Activated CD8-positive, alpha-beta memory T cell treated with anti-CD3 and anti-CD28 coated beads, Interleukin-2, amount 50 U/mL, for 24 hours (primary cell): ENCODE measurements around the gene GNRH2.
"Not testable (repeated sequence)": the region's sequence is repeated elsewhere in the genome, so short reads cannot be mapped to it uniquely, and the experiment has no call there.

Source experiments
- DNase-seq: peaks from one replicate; pipeline ENCODE4 v3.0.0-alpha.2; 2020; ENCODE audit errors: extremely low read depth

Gene GNRH2

DNA sequence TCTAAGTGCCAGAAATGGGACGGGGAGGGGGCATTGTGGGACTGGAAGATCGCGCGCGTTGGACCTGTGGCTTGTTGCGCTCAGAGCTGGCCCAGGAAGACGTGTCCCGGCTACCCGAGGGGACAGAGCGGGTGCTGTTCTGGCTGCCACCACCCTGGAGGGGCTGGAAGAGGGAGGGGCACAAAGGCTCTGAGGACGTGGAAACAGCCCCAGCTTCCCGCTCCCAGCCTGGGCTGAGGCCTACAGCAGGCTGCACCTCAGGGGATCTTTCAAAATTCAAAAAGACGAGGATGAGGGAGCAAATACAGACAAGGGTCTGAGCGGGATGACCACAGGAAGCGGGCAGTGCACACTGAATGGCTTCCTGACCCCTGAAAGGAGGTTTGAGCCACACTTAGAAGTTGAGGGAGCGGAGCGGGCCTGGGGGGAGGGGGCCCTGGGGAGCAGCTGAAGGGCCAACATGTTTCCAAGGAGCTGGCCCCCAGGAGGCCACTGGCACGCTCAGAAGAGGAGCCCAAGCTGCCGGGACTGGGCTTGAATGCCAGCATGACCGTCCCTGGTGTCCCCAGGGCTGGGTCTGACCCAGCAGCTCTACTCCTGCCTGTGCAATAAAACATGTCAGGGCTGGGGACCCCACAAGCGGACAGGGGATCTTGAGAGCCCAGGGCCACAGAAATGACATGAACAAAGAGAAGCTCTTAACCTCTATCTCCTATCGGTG, 29.3 kb downstream of the GNRH2 start:
- DNase-seq: no peak

DNA sequence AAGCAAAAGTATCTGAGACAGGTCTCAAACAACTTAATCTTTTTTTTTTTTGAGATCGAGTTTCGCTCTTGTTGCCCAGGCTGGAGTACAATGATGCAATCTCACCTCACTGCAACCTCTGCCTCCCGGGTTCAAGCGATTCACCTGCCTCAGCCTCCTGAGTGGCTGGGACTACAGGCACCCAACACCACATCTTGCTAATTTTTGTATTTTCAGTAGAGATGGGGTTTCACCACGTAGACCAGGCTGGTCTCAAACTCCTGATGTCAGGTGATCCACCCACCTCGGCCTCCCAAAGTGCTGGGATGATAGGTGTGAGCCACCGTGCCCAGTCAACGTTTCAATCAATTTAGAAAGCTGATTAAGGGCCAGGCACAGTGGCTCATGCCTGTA, 29.8 kb downstream of the GNRH2 start:
- not testable (repeated sequence) for DNase-seq

DNA sequence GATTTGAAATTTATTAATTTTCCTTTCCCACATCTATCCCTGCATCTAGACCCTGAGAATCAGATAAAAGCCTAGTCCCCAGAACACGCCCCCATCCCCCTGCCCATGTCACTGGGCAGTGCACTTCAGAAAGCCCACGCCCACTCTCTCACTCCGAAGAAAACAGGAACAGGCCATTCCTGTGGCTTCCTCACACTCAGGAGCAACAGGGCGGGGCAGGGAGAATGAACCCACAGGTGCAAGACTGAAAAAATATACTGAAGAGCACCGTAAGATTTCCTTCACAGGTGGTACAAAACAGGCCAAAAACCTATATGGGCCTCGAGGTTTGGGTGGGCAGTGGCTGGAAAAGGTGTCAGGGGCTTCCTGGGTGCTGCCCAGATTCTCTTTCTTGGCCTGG, 31.4 kb downstream of the GNRH2 start:
- DNase-seq: no peak

DNA sequence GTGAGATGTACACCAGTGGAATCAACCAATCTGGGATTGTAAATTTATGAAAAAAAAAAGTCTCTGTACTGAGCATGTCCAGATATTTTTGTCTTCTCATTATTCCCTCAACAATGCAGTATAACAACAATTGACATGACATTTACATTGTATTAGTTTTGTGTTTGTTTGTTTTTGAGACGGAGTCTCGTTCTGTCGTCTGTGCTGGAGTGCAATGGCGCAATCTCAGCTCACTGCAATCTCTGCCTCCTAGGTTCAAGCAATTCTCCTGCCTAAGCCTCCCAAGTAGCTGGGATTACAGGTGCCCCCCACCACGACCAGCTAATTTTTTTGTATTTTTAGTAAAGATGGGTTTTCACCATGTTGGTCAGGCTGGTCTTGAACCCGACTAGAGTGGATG, 31.9 kb downstream of the GNRH2 start:
- DNase-seq: not testable (repeated sequence)

DNA sequence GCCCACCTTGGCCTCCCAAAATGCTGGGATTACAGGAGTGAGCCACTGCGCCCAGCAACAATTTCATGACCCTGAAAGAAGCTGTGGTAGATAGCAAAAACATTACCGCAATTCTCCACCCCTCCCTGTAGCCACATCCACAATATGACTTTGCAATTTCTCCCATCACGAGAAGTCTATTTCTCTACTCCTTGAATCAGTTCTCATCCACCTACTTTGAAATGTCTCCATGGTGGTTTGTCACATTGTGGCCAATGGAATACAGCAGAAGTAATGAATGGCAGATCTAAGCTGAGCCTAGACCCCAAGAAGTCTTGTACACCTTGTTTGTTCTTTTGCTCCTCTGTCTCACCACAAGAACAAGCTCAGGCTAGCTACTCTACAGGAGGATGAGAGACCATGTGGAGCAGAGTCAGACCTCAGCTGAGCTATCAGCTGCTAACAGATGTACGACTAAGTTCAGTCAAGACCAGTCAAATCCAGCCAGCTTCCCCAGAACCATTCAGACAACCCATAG, 34.3 kb downstream of the GNRH2 start:
- DNase-seq: no peak

DNA sequence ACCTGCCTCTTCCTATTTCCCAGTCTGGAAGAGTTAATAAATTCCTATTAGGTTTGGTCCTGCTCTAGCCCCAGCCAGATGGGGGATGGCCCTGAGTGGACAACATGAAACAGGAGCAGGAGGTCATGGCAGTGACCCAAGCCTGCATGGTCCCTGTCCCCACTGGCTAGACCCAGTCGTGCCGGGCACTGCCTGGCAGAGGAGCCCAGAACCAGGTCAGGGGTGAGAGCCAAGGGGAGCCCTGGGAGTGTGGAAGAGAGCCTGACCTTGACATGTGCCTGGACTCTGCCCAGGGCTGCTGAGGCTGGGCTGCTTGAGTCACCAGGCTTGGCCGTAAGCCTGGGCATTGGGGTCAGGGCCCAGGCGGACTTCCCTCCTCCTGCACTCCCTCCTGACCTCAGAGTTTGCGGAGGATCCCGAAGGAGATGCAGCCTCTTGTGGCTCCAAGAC, 37.5 kb downstream of the GNRH2 start:
- no peak for DNase-seq

DNA sequence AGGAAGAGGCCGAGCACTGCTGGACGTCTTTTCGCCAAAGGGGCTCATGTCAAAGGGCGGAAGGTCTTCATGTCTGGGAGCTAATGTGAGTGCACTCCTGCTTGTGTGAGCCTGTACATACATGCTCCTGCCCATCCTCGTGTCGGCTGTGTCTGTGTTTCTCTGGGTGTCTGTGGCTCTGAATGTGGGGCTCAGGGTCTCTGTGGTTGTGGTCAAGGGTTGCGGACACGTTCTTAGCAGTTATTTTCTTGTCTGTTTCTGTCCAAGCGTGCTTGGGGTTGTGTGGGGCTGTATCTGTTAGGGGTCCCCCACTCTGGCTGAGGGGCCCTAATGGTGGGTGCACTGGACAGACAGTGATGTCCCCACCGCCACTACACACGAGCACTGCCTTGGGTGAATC, 38.2 kb downstream of the GNRH2 start:
- no peak for DNase-seq

DNA sequence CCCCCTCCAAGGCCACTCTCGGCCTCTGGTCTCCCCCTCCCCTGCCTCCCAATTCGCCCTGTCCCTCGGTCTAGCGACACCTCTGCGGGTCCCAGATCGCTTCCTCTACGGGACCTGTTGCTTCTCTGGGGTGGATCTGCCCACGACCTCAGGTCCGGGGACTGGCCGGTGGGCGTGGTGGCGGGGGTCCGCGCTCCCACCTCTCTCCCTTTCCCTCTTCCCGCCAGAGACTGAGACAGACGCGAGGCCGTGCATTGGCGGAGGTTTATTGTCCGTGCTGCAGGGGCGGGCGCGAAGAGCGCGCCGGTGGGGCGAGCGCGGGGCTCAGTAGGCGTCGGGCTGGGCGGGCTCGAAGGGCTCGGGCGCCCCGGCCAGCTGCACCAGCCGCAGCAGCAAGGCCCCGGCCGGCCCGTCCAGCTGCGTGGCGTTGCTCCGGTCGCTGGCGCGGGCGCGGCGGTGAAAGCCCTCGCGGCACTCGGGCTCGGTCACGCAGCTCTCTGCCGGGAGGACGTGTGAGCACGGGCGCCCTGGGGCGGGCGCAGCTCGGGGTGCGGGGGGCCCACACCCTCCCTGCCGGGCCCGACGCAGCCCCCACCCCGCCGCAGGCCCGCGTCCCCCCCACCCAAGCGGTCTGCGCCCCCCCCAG, 39.0 kb downstream of the GNRH2 start:
- no peak for DNase-seq

DNA sequence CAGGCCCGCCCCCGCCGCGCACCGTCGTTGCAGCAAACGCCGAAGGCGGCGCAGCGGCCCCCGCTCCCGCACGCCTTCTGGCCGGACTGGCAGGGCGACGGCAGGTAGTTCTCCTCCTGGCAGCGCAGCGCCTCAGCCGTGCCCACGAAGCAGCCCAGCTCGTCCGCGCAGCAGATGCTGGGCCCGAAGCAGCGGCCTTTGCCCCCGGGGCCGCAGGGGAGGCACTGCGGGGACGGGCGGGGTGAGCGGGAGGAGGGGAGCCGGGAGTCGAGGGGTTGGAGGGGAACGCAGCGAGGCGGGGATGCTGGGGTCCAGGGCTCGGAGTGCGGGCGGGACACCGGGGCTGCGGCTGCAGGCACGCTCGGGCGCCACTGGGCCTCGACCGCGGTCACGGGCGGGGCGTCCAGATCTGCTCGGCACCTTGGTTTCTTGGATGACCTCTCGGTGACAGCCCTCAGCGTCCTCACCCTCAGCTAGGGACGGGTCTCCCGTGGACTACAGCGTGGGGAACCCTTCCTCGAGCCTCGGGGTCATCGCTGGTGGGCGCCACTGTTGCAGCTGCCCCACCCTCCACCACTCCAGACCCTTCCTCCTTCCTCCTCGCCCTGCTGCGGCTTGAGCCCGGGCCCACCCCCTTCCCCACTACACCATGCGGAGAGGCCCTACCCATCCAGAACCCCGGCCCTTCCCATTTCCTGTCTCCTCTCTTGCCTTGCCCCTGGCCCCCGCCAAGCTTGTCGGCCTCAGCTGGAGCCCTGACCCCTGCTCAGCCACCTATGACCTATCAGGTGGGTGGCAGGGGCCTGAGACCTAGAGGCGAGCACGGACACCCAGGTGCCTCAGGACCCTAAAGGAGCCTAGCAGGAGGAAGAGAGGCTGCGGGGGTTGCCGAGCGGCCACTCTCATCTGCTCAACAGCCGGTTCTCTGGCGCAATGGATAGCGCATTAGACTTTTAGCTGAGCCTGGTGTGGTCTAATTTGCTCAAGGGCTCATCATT, 39.8 kb downstream of the GNRH2 start:
- DNase-seq: no peak

DNA sequence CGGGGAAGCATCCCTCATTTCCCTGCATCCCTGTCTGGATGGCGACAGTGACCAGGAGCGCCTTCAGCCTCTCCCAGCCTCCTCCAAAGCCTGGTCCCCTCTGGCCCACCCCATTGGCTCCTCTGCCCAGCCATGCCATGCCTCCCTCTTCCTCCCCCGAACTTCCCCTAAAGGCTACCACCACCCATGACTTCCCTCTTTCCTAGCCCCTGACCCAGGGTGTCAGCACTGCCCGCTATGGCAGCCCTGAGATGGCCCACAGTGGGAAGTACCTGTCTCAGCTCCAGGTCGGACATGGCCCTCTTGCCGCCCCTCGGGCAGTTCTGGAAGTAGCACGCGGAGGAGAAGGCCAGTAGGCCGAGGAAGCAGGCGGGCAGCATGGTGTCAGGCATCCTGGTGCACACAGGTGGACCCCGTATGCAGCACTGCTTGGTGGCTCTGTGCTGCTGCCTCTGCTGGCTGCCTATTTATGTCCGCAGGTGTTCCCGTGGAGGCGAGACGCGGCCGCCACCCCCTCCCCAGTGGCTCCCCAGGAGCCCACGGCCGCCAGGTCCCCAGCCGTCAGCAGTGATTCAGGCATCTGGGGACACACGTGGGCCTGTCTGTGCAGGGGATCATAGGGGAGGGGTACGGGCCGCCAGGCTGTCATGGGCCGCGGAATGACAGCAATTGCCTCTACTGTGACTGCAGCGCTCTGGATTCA, 41.0 kb downstream of the GNRH2 start, which contains the start of gene AVP:
AVP (minus strand) TSS at position 442 of the 703 bp plus-strand sequence; CDS start at position 392, 50 bp downstream.
- no peak for DNase-seq

DNA sequence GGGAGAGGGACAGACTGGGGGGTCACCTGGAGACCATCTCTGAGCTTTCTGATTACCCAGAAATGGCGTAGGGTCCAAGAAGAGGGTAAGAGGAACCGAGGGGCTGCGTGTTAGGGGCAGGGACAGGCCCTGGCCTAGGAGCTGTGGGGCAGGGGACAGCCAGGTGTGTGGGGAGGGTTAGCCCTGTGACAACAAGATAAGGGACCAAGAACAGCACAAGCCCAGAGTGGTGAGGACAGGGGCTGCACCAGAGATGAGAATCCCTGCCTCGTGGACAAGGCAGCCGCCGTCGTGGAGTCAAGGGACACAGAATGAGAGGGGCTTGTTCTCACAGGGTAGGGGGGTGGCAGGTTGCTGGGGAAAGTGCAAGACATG, 41.6 kb downstream of the GNRH2 start:
- no peak for DNase-seq

DNA sequence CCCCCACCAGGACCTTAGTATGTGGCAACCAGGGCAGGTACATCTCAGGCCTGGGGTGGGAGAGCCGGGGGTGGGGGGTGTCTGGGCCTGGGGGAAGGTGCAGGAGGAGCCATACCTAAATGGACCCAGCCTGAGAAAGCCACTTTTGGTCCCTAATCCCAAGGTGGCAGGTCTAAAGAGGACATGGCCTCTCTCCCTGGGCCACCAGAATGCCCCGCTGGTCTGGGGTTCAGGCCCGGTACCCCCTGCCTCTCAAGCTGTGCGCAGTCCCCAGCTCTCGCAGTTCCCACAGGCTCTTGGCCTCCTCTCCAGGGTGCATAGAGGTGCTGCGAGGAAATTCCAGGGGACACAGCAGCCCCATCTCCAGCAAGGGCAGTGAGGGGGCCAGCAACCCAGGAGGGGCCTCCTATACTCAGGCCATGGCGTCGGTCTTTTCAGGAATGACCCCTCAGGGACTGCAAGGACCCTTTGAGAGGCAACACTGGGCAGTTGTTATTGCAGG, 42.2 kb downstream of the GNRH2 start:
- no peak for DNase-seq

DNA sequence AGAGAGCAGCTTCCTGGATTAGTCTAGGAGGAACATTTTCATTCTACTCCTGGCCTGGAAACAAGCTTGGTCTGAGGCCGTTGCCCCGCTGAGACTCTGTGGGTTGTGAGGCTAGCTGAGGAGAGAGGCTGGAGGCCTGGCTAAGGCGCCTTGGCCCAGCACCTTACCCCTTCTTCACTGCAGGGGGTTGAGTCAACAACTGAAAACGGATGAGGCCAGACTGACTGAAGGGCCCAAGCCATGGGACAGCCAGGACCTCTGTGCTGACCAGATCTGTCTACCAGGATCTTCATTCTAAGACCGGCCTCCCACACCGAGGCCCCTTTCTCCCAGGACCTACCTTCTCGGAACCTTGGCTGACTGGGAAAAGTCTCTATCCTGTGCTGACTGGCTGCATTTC, 44.6 kb downstream of the GNRH2 start:
- no peak for DNase-seq

DNA sequence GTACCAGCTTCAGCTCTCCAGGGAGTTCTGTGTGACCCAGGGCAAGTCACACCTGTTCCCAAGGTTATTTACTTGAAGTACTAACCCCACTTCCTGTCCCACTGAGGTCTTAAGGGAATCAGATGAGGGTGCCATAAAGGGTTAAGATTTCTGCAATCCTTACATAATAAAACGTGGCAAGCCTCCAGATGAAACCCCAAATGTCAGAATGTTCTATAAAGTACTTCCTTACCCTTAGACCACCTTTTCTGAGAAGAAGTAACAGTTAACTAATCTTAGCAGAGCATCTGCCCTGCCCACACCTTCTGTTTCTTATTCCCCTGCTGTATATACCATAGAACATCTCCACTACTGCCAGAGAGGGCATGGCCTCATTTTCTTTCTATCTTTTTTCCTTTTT, 47.1 kb downstream of the GNRH2 start:
- no peak for DNase-seq

DNA sequence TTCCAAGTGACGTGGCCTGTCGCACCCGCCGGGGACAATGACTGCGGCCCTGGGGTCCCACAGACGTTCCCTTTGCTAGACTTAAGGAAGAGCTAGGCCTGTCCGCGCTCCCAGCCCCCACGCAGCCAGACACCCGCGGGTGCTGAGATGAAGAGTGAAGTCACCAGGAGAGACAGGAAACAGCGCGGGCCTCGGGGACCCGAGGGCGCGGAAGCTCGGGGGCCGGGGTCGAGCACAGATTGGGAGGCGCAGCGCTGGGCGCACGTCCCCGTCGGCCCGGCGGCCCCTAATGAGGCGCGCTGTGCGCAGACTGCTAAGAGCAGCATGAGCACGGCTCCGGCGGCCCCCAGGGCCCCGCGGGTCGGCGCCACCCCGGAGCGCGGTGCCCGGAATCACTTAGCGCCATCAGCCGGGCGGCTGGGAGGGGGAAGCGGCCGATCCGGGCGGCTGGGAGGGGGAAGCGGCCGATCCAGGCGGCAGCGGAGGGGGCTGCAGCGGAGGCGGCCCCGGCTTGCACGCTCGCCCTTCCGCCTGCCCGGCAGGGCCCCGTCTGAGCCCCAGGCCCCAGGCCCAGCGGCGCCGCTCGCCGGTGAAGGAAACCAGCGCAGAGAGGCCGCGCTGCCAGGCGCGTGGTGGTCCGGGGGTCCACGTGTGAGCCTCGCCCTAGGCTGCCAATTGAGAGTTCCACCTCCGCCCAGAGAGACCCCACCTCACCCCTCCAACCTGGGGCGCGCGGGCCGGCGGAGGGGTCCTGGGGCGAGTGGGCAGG, 49.4 kb downstream of the GNRH2 start:
- no peak for DNase-seq

DNA sequence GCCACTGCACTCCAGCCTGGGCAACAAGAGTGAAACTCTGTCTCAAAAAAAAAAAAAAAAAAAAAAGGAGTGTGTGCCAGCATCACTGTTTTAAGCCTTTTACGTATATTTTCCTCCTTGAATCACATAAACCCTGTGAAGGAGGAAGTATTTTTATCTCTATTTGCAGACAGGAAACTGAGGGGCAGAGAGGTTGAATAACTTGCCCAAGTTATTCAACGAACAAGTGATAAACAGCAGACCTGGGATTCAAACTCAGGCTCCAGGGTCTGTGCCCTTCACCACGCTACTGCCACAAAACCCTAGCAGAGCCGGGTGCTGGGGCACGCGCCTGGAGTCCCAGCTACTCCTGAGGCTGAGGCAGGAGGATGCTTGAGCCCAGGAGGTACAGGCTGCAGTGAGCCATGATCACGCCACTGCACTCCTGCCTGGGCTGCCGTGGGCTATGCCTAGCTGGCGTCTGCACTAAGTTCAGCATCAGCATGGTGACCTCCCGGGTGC, 50.5 kb downstream of the GNRH2 start:
- no peak for DNase-seq

DNA sequence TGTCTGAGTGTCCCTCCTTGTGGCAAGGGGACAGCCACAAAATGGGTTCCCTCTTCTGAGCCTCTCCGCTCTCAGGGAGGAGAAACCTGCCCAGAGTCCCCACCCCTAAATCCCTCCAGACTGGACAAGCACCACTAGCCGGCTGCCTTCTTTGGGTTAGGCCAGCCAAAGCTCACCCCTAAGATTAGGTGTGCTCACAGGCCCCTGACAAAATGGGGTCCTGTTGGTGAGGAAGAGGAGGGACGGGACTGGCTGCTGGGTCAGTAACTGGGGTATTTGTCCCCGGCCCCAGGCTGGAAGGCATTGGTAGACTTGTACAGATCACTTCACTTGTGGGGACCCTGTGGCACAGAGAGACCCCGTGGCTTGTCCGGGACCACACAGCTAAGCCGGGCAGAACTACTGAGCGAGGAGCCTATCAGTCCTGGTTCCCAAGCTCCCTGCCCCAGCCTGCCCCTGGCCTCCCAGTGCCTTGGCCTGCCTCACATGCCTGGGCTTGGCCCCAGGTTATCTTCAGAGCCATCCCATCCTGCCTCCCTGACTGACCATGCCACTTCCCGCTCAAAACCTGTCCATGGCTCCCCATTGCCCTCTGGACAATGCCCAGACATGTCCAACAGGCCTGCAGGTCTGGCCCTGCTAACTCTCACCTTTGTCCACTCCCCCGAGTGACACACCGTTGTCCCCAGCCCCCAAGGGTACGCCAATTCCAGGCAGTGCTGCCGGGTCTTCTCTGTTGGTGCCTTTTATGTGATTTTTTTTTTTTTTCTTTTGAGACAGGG, 51.6 kb downstream of the GNRH2 start:
- DNase-seq: no peak
